ENCODE data around the gene TBCE. TPM values are rescaled to one million over a fixed set of nuclear protein-coding genes. Genes with fewer than 3 reads are reported as not detected.
"Not testable (repeated sequence)": the region's sequence is repeated elsewhere in the genome, so short reads cannot be mapped to it uniquely, and the experiment has no call there.

Gene TBCE
- total RNA-seq, 2 experiments from 2014 or later, result 21.8 to 24.0 TPM

GRCh38 chr1:235375919-235376605 is 8.8 kb downstream of the TBCE start:
- POLR2A ChIA-PET, result interaction anchor here (0.9 kb wide), 1 partner anchor 9 kb away, joined by 3 read pairs; the partner anchor contains the start of gene TBCE
- no peak for TF ChIP-seq CTCF (IDR thresholded peaks at IDR 0.05)
- ATAC-seq (no peak), DNase-seq (no peak)
- CTCF ChIA-PET, result interaction anchor here (1.4 to 4.0 kb wide), 2 partner anchors 9 to 40 kb away, joined by 3 to 18 read pairs; partner anchors contain the start of gene TBCE
- intact Hi-C loops (cut with micrococcal nuclease), result no loop called here
- Mint-ChIP-seq H3K4me3 (no peak overlapping the region), H3K27ac (no peak overlapping the region), H3K9me3 (no peaks in the 10 kb centered on the region), H3K36me3 (ENCODE audit: low read depth) (peaks cover 18% of the 10 kb centered on the region), H3K4me1 (ENCODE audit: low read depth) (peaks cover 9% of the 10 kb centered on the region), H3K27me3 (no peaks in the 10 kb centered on the region)

- intact Hi-C loops (cut with micrococcal nuclease); ATAC-seq; H3K27ac Mint-ChIP-seq; H3K4me3 Mint-ChIP-seq; POLR2A ChIA-PET; H3K9me3 Mint-ChIP-seq; DNase-seq; H3K4me1 Mint-ChIP-seq (ENCODE audit: low read depth); H3K27me3 Mint-ChIP-seq: not testable (repeated sequence)
- CTCF ChIA-PET, result interaction anchor here (4.0 kb wide), 1 partner anchor 38 kb away, joined by 18 read pairs; no protein-coding TSS in a partner anchor
- H3K36me3 Mint-ChIP-seq (ENCODE audit: low read depth), result peaks cover 25% of the 10 kb centered on the region
Observed at GRCh38 chr1:235378134-235378735, 11.0 kb downstream of the TBCE start.

DNA sequence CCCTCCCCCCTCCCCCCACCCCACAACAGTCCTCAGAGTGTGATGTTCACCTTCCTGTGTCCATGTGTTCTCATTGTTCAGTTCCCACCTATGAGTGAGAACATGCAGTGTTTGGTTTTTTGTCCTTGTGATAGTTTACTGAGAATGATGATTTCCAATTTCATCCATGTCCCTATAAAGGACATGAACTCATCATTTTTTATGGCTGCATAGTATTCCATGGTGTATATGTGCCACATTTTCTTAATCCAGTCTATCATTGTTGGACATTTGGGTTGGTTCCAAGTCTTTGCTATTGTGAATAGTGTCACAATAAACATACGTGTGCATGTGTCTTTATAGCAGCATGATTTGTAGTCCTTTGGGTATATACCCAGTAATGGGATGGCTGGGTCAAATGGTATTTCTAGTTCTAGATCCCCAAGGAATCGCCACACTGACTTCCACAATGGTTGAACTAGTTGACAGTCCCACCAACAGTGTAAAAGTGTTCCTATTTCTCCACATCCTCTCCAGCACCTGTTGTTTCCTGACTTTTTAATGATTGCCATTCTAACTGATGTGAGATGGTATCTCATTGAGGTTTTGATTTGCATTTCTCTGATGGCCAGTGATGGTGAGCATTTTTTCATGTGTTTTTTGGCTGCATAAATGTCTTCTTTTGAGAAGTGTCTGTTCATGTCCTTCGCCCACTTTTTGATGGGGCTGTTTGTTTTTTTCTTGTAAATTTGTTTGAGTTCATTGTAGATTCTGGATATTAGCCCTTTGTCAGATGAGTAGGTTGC is 14.9 kb downstream of the TBCE start:
- H3K27ac Mint-ChIP-seq; DNase-seq; H3K4me1 Mint-ChIP-seq (ENCODE audit: low read depth); POLR2A ChIA-PET; H3K27me3 Mint-ChIP-seq; ATAC-seq; CTCF ChIA-PET; intact Hi-C loops (cut with micrococcal nuclease); H3K9me3 Mint-ChIP-seq; H3K4me3 Mint-ChIP-seq: not testable (repeated sequence)
- H3K36me3 Mint-ChIP-seq (ENCODE audit: low read depth), result peaks cover 25% of the 10 kb centered on the region

DNA sequence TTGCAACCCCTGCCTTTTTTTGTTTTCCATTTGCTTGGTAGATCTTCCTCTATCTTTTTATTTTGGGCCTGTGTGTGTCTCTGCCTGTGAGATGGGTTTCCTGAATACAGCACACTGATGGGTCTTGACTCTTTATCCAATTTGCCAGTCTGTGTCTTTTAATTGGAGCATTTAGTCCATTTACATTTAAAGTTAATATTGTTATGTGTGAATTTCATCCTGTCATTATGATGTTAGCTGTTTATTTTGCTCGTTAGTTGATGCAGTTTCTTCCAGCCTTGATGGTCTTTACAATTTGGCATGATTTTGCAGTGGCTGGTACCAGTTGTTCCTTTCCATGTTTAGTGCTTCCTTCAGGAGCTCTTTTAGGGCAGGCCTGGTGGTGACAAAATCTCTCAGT is 18.4 kb downstream of the TBCE start:
- POLR2A ChIA-PET; H3K9me3 Mint-ChIP-seq; H3K4me3 Mint-ChIP-seq; H3K27me3 Mint-ChIP-seq; intact Hi-C loops (cut with micrococcal nuclease); H3K4me1 Mint-ChIP-seq (ENCODE audit: low read depth); H3K27ac Mint-ChIP-seq; CTCF ChIA-PET; ATAC-seq; DNase-seq: not testable (repeated sequence)
- H3K36me3 Mint-ChIP-seq (ENCODE audit: low read depth), result peaks cover 34% of the 10 kb centered on the region

GRCh38 chr1:235391874-235392273 is 24.6 kb downstream of the TBCE start:
- intact Hi-C loops (cut with micrococcal nuclease), result no loop called here
- DNase-seq (no peak), ATAC-seq (no peak)
- Mint-ChIP-seq H3K27me3 (no peaks in the 10 kb centered on the region), H3K27ac (no peak overlapping the region), H3K4me3 (no peak overlapping the region), H3K4me1 (ENCODE audit: low read depth) (no peaks in the 10 kb centered on the region), H3K36me3 (ENCODE audit: low read depth) (peaks cover 12% of the 10 kb centered on the region), H3K9me3 (peaks cover 4% of the 10 kb centered on the region)
- no peak for TF ChIP-seq CTCF (IDR thresholded peaks at IDR 0.05)
- POLR2A ChIA-PET, result interaction anchor here (1.0 kb wide), 1 partner anchor 75 kb away, joined by 3 read pairs; no protein-coding TSS in a partner anchor
- CTCF ChIA-PET, result interaction anchor here (1.0 to 1.8 kb wide), 2 partner anchors 24 to 25 kb away, joined by 3 to 4 read pairs; no protein-coding TSS in a partner anchor

GRCh38 chr1:235397733-235398132 is 30.5 kb downstream of the TBCE start:
- no peak for TF ChIP-seq CTCF (IDR thresholded peaks at IDR 0.05)
- peaks cover 3% of the 10 kb centered on the region for H3K36me3 Mint-ChIP-seq (ENCODE audit: low read depth)
- ChIA-PET CTCF (interaction anchor here (2.3 kb wide), 1 partner anchor 19 kb away, joined by 7 read pairs; no protein-coding TSS in a partner anchor), POLR2A (no interaction called here)
- no peak for DNase-seq
- no peak overlapping the region for H3K27ac Mint-ChIP-seq
- no peak for ATAC-seq
- H3K4me1 Mint-ChIP-seq (ENCODE audit: low read depth), result no peaks in the 10 kb centered on the region
- H3K27me3 Mint-ChIP-seq, result no peaks in the 10 kb centered on the region
- H3K4me3 Mint-ChIP-seq, result no peak overlapping the region
- intact Hi-C loops (cut with micrococcal nuclease), result no loop called here
- H3K9me3 Mint-ChIP-seq, result no peaks in the 10 kb centered on the region
